CD4-positive, alpha-beta T cell (primary cell): ENCODE measurements around the gene SERTM2. TPM values are rescaled to one million over a fixed set of nuclear protein-coding genes. Genes with fewer than 3 reads are reported as not detected.

Experiments used
- ATAC-seq: fragments of 200-7000 bp; cut with Tn5 transposase; one replicate; pipeline ENCODE4 v1.10.0; 2022; ENCODE audit warnings: mild to moderate bottlenecking; ENCODE audit not compliant: poor library complexity
- CTCF ChIA-PET: fragments of 350-600 bp; sonication (Branson Sonifier 250); formaldehyde crosslinking; loops from one replicate; lab custom pipeline; 2021; ENCODE audit warnings: antibody characterized with exemption, inconsistent platforms; lab: Charles Lee
- POLR2A ChIA-PET: fragments of 350-600 bp; sonication (Branson Sonifier 250); formaldehyde crosslinking; loops from one replicate; lab custom pipeline; 2021; ENCODE audit warnings: antibody characterized with exemption, inconsistent platforms; lab: Charles Lee
- DNase-seq, 14 experiments: peaks; one replicate each; pipeline ENCODE4 v3.0.0-alpha.2; 2013 to 2020; ENCODE audit warnings: mixed read lengths in 2 of 14
- H3K27ac ChIP-seq, 2 donors: one replicate each; pipeline versions ENCODE4 v1.5.1 to v1.7.0; 2013; ENCODE audit warnings: low read length in 2 of 2, low read depth in 1 of 2, mild to moderate bottlenecking in 1 of 2
- H3K27me3 ChIP-seq, 2 experiments: 1 replicate in 1 of 2; 2 replicates in 1 of 2; pipeline versions ENCODE4 v1.6.1 to v1.7.0; 2013; ENCODE audit warnings: low read length in 2 of 2, control low read depth in 1 of 2, mild to moderate bottlenecking in 1 of 2, moderate library complexity in 1 of 2; ENCODE audit not compliant: insufficient read depth in 2 of 2, control insufficient read depth in 1 of 2
- H3K36me3 ChIP-seq: one replicate; pipeline ENCODE4 v1.6.1; 2013; ENCODE audit warnings: low read length, control low read depth; ENCODE audit not compliant: insufficient read depth
- H3K4me1 ChIP-seq: one replicate; pipeline ENCODE4 v1.6.1; 2013; ENCODE audit warnings: low read length, control low read depth; ENCODE audit not compliant: insufficient read depth
- H3K4me3 ChIP-seq: one replicate; pipeline ENCODE4 v1.5.1; 2013; ENCODE audit warnings: mild to moderate bottlenecking, low read length, moderate library complexity
- H3K9me3 ChIP-seq, 2 experiments: 1 replicate in 1 of 2; 2 replicates in 1 of 2; pipeline versions ENCODE4 v1.6.1 to v1.7.0; 2013; ENCODE audit warnings: low read length in 2 of 2, mild to moderate bottlenecking in 2 of 2, control low read depth in 1 of 2, moderate library complexity in 1 of 2; ENCODE audit not compliant: control insufficient read depth in 1 of 2, insufficient read depth in 1 of 2
- H3K27ac Mint-ChIP-seq: one replicate; pipeline ENCODE4 v1.8.0; 2020; ENCODE audit warnings: mixed read lengths
- H3K27me3 Mint-ChIP-seq: one replicate; pipeline ENCODE4 v1.8.0; 2021; ENCODE audit warnings: mixed read lengths
- H3K36me3 Mint-ChIP-seq: one replicate; pipeline ENCODE4 v1.8.0; 2021; ENCODE audit warnings: low read depth, mixed read lengths
- H3K4me1 Mint-ChIP-seq: one replicate; pipeline ENCODE4 v1.8.0; 2021; ENCODE audit warnings: low read depth, mixed read lengths
- H3K4me3 Mint-ChIP-seq: one replicate; pipeline ENCODE4 v1.8.0; 2020; ENCODE audit warnings: mild to moderate bottlenecking, mixed read lengths
- H3K9me3 Mint-ChIP-seq: one replicate; pipeline ENCODE4 v1.8.0; 2020; ENCODE audit warnings: mixed read lengths
- intact Hi-C, 2 experiments: fragments of 100-400 bp; cut with DNase I in 1 of 2; cut with micrococcal nuclease in 1 of 2; formaldehyde crosslinking; loops; one replicate each; pipeline versions ENCODE4 v1.15.1 to v1.9.0; 2023 to 2025; cut with DNase I, micrococcal nuclease
- total RNA-seq, 174 experiments: library from RNA in 2 of 174; stranded (reverse) in 2 of 174; gene quantifications; one replicate each; pipeline ENCODE4 v1.2.3 and lab custom pipeline; 2021 to 2026
- TF ChIP-seq, protein P1 (sequence below): fragments of 200-600 bp; IDR thresholded peaks from one replicate; pipeline ENCODE4 v1.8.0; 2022; ENCODE audit warnings: antibody characterized with exemption, mild to moderate bottlenecking

Gene SERTM2
- total RNA-seq, 2 experiments from 2014 or later, result not detected

DNA sequence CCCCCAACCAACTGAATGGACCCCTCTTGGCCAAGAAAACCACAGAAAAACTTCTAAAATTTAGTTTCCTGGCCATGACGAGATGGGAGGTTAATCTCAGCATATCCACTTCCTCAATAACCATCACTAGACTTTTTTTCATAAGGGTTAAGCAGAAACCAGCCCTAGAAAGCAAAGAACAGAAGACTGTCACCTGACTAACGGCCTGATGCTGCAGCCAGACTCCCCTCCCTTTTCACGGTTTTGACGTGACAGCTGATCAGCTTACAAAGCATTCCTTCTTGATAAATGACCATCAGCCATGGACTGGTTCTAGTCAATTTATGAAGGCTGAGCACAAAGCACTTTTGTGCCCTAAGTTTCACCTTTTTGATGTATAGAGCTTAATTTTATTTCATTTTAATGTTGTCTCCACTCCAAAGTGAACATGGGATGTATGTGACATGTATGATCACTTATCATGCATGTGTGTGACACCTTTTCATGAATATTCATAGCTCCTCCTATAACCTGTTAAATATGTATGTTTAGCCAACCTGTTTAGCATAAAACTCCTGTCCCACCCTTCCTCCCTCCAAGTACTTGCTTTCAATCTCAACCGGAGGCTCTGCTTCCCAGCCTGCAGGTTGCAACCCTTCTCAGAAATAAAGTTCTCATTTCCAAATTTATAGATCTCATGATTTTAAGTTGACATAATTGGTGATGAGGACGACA is 56.3 kb downstream of the SERTM2 start:
- H3K27me3 ChIP-seq, result no peaks in the 10 kb centered on the region
- intact Hi-C loops, result no loop called here
- ATAC-seq, result no peak
- no peaks in the 10 kb centered on the region for H3K4me1 Mint-ChIP-seq
- no peak overlapping the region for H3K27ac ChIP-seq
- H3K9me3 ChIP-seq, result no peaks in the 10 kb centered on the region
- no peak overlapping the region for H3K4me3 ChIP-seq
- ChIA-PET CTCF (no interaction called here), POLR2A (no interaction called here)
- no peak overlapping the region for H3K4me3 Mint-ChIP-seq
- no peaks in the 10 kb centered on the region for H3K36me3 ChIP-seq
- DNase-seq, result no peak
- TF ChIP-seq, protein P1, sequence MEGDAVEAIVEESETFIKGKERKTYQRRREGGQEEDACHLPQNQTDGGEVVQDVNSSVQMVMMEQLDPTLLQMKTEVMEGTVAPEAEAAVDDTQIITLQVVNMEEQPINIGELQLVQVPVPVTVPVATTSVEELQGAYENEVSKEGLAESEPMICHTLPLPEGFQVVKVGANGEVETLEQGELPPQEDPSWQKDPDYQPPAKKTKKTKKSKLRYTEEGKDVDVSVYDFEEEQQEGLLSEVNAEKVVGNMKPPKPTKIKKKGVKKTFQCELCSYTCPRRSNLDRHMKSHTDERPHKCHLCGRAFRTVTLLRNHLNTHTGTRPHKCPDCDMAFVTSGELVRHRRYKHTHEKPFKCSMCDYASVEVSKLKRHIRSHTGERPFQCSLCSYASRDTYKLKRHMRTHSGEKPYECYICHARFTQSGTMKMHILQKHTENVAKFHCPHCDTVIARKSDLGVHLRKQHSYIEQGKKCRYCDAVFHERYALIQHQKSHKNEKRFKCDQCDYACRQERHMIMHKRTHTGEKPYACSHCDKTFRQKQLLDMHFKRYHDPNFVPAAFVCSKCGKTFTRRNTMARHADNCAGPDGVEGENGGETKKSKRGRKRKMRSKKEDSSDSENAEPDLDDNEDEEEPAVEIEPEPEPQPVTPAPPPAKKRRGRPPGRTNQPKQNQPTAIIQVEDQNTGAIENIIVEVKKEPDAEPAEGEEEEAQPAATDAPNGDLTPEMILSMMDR, result no peak
- no peaks in the 10 kb centered on the region for H3K36me3 Mint-ChIP-seq
- no peaks in the 10 kb centered on the region for H3K27me3 Mint-ChIP-seq
- no peaks in the 10 kb centered on the region for H3K9me3 Mint-ChIP-seq
- no peaks in the 10 kb centered on the region for H3K4me1 ChIP-seq
- no peak overlapping the region for H3K27ac Mint-ChIP-seq

DNA sequence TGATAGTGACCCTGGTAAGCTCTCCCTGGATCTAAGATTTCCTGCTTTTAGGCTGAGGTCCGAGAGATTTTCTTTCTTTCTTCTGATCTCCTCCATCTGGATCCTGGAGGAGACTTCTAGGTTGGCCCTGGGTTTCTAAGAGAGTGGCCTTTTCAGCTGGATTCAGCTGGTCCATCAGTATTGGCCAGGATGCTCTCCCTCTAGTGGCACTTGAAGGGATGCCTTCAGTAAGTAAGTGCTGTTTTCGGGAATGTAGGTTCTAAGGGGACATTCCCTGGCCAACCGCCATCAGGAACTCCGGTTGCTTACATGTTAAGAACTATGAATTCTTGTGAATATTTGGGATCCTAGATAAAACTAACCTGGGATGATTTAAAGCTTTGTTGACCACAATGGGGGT is 56.9 kb downstream of the SERTM2 start:
- DNase-seq, result no peak
- Histone ChIP-seq H3K36me3 (no peaks in the 10 kb centered on the region), H3K4me1 (no peaks in the 10 kb centered on the region), H3K27ac (no peak overlapping the region), H3K9me3 (no peaks in the 10 kb centered on the region), H3K27me3 (no peaks in the 10 kb centered on the region), H3K4me3 (no peak overlapping the region)
- CTCF ChIA-PET, result no interaction called here
- Mint-ChIP-seq H3K4me1 (no peaks in the 10 kb centered on the region), H3K27ac (no peak overlapping the region), H3K9me3 (no peaks in the 10 kb centered on the region), H3K27me3 (no peaks in the 10 kb centered on the region), H3K36me3 (no peaks in the 10 kb centered on the region), H3K4me3 (no peak overlapping the region)
- POLR2A ChIA-PET, result no interaction called here
- ATAC-seq, result no peak
- TF ChIP-seq, protein P1, result no peak
- intact Hi-C loops, result no loop called here

DNA sequence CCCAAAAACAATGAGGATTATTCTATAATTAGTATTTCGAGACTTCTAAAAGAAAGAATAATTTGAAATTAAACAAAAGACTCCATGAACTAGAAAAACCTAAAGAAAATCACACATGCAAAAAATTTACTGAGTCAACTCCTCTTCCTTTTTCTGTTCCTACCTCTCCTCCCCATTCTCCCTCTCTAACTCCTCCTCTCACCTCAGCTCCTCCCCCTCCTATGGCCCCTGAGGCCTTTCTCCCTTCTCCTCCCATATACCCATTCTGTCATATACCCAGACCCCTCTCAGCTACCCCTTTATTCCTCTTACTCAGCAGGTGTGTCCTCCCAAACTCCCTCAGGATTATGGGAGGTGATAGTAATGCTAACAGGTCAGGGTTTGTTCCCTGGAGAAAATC is 57.4 kb downstream of the SERTM2 start:
- Histone ChIP-seq H3K4me3 (no peak overlapping the region), H3K9me3 (no peaks in the 10 kb centered on the region), H3K27ac (no peak overlapping the region), H3K4me1 (no peaks in the 10 kb centered on the region), H3K36me3 (no peaks in the 10 kb centered on the region), H3K27me3 (no peaks in the 10 kb centered on the region)
- POLR2A ChIA-PET, result no interaction called here
- H3K27ac Mint-ChIP-seq, result no peak overlapping the region
- H3K4me1 Mint-ChIP-seq, result no peaks in the 10 kb centered on the region
- TF ChIP-seq, protein P1, result no peak
- H3K36me3 Mint-ChIP-seq, result no peaks in the 10 kb centered on the region
- no peak for ATAC-seq
- no peak overlapping the region for H3K4me3 Mint-ChIP-seq
- intact Hi-C loops, result no loop called here
- no peaks in the 10 kb centered on the region for H3K27me3 Mint-ChIP-seq
- CTCF ChIA-PET, result no interaction called here
- DNase-seq, result no peak
- H3K9me3 Mint-ChIP-seq, result no peaks in the 10 kb centered on the region

Other genes with a start within 250 kb of the SERTM2 start
- not detected for gene CAPN6, start 241.2 kb upstream of the SERTM2 start, total RNA-seq
- not detected for gene DCX, start 99.5 kb upstream of the SERTM2 start, total RNA-seq
- 10 to 100 TPM; 82.2 to 86.2 TPM for gene ALG13, start 169.5 kb downstream of the SERTM2 start, total RNA-seq